ENCODE measurements around the gene VAV2. TPM values are rescaled to one million over a fixed set of nuclear protein-coding genes. Genes with fewer than 3 reads are reported as not detected.

Gene VAV2
- total RNA-seq, 1 donor from 2014 or later, result 80.6 TPM

DNA sequence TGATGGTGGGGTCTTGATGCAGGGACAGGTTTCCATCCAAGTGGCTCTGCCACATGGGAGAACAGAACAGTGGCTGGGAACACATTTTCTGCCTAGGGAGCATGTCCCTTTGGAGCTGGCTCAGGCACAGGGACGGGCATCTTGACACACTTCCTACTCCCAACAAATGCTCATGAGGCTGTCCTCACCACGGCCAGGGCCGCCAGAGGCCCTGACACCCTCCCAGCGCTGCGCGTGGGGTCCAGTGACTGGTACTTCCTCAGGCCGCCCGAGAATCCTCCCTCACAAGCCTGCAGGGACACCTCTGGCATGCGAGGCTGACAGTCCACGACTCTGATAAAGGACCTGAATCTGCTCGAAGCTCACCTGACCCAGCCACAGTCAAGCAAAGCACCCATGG is 193.0 kb downstream of the VAV2 start:
- Mint-ChIP-seq H3K9me3 (ENCODE audit: low read depth) (no peaks in the 10 kb centered on the region), H3K27me3 (no peaks in the 10 kb centered on the region), H3K4me1 (ENCODE audit: low read depth) (peaks cover 2% of the 10 kb centered on the region), H3K27ac (no peak overlapping the region), H3K36me3 (ENCODE audit: insufficient read depth) (peaks cover 9% of the 10 kb centered on the region), H3K4me3 (ENCODE audit: low read depth) (no peak overlapping the region)
- TF ChIP-seq, protein P1, sequence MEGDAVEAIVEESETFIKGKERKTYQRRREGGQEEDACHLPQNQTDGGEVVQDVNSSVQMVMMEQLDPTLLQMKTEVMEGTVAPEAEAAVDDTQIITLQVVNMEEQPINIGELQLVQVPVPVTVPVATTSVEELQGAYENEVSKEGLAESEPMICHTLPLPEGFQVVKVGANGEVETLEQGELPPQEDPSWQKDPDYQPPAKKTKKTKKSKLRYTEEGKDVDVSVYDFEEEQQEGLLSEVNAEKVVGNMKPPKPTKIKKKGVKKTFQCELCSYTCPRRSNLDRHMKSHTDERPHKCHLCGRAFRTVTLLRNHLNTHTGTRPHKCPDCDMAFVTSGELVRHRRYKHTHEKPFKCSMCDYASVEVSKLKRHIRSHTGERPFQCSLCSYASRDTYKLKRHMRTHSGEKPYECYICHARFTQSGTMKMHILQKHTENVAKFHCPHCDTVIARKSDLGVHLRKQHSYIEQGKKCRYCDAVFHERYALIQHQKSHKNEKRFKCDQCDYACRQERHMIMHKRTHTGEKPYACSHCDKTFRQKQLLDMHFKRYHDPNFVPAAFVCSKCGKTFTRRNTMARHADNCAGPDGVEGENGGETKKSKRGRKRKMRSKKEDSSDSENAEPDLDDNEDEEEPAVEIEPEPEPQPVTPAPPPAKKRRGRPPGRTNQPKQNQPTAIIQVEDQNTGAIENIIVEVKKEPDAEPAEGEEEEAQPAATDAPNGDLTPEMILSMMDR (IDR thresholded peaks at IDR 0.05; ENCODE audit: unreplicated experiment), result no peak
- no peak for DNase-seq (ENCODE audit: low spot score, unreplicated experiment)

DNA sequence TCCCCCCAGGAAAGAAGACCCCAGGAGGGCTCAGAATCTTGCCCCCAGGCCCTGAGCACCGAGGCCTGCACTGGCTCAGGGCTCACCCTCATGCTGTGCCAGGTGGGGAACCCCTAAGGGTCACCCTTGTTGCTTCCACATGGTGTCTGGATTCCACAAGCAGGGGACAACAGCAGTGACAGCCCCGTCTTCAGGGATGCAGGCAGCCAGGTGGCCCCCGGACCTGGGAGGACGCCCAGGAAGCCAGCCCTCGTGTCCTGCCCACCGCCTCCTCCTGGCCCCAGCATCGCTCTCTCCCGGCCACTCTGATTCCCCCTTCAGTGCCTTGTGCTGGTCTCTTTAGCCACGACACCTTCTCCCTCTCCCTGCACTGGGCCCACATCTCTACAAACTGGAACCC is 194.0 kb downstream of the VAV2 start:
- Mint-ChIP-seq H3K4me3 (ENCODE audit: low read depth) (no peak overlapping the region), H3K9me3 (ENCODE audit: low read depth) (no peaks in the 10 kb centered on the region), H3K27ac (no peak overlapping the region), H3K36me3 (ENCODE audit: insufficient read depth) (peaks cover 9% of the 10 kb centered on the region), H3K4me1 (ENCODE audit: low read depth) (peaks cover 2% of the 10 kb centered on the region), H3K27me3 (no peaks in the 10 kb centered on the region)
- TF ChIP-seq, protein P1 (IDR thresholded peaks at IDR 0.05; ENCODE audit: unreplicated experiment), result no peak
- no peak for DNase-seq (ENCODE audit: low spot score, unreplicated experiment)

DNA sequence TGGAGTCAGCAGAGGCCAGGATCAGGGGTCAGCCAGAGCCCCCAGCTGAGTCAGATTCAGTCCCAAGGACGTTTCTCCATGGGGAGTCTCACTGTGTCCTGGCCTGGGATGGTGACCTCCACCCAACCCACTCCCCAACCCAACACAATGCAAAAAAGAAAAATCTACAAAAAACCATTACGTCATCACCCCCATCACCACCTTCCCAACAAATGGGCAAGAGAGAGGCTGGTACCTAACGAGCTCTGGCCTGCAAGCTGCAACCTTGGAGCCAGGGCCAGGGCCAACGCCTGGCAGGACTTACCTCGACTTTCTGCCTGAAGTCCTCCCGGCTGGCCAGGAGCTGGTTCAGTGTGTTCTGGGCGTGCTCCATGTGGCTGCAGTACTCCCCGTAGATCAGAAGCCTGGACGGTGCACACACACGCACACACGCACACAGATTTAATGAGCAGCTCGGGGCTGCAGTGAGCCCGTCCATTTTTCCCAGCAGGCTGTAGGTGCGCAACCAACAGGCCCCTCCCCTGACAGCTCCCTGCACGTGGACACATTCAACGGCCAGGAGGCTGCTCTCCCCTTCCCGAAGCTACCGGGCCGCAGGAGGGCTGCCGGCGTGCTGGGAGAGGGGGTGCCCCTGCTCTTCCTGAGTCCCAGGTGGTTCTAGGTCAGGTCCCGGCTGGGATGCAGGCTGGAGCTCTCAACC is 194.6 kb downstream of the VAV2 start:
- H3K27ac Mint-ChIP-seq, result peak overlapping the region; percentile 64
- H3K27me3 Mint-ChIP-seq, result no peaks in the 10 kb centered on the region
- TF ChIP-seq, protein P1 (IDR thresholded peaks at IDR 0.05; ENCODE audit: unreplicated experiment), result no peak
- H3K4me1 Mint-ChIP-seq (ENCODE audit: low read depth), result peaks cover 2% of the 10 kb centered on the region
- peaks cover 9% of the 10 kb centered on the region for H3K36me3 Mint-ChIP-seq (ENCODE audit: insufficient read depth)
- no peak for DNase-seq (ENCODE audit: low spot score, unreplicated experiment)
- no peaks in the 10 kb centered on the region for H3K9me3 Mint-ChIP-seq (ENCODE audit: low read depth)
- no peak overlapping the region for H3K4me3 Mint-ChIP-seq (ENCODE audit: low read depth)

DNA sequence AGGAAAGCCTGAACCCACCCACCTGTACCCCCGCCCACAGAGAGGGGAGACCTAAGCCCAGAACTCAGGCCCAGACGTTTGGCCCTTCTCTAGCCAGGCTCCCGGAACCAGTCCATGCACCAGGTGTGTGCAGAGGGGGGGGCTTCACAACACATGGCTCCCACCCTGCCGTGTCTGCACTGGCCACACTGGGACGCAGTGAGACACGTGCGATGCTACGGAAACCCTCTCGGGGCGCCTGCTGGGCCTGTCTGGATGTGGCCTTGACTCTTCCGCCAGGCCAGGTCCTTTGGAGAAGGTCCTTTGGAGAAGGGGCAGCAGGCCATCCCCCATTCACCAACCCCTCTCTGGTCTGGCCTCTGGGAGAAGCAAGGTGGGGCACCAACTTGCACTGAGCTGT is 195.6 kb downstream of the VAV2 start:
- Mint-ChIP-seq H3K36me3 (ENCODE audit: insufficient read depth) (peaks cover 8% of the 10 kb centered on the region), H3K9me3 (ENCODE audit: low read depth) (no peaks in the 10 kb centered on the region)
- TF ChIP-seq, protein P1 (IDR thresholded peaks at IDR 0.05; ENCODE audit: unreplicated experiment), result no peak

DNA sequence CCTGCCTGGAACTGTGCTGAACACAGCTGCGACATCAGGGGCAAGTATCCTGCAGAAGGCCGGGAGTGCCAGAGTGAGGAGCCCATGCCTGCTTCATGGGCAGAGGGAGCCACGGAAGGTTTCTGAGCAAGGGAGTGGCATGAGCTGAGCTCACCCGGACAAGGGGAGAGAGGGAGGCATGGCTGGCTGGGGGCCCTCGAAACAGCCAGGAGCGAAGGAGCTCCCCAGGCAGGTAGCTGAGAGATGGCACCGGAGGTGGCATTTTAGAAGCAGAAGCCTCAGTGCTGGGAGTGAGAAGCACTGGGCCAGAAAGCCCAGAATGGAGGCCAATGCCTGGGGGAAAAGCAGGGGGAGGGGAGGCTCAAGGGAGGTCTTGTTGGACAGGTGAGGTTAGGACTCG is 197.1 kb downstream of the VAV2 start:
- no peak for DNase-seq (ENCODE audit: low spot score, unreplicated experiment)
- TF ChIP-seq, protein P1 (IDR thresholded peaks at IDR 0.05; ENCODE audit: unreplicated experiment), result no peak
- no peaks in the 10 kb centered on the region for H3K9me3 Mint-ChIP-seq (ENCODE audit: low read depth)
- H3K4me1 Mint-ChIP-seq (ENCODE audit: low read depth), result no peaks in the 10 kb centered on the region
- peaks cover 11% of the 10 kb centered on the region for H3K36me3 Mint-ChIP-seq (ENCODE audit: insufficient read depth)
- no peak overlapping the region for H3K4me3 Mint-ChIP-seq (ENCODE audit: low read depth)
- H3K27me3 Mint-ChIP-seq, result no peaks in the 10 kb centered on the region
- peak overlapping the region; percentile 3 for H3K27ac Mint-ChIP-seq

More for the DNA sequence above, 195.6 kb downstream of the VAV2 start:
- no peak for DNase-seq (ENCODE audit: low spot score, unreplicated experiment)
- Mint-ChIP-seq H3K4me1 (ENCODE audit: low read depth) (no peaks in the 10 kb centered on the region), H3K27ac (no peak overlapping the region), H3K27me3 (no peaks in the 10 kb centered on the region), H3K4me3 (ENCODE audit: low read depth) (no peak overlapping the region)

All from progenitor cell of endocrine pancreas (in vitro differentiated cells).